Ishikawa (cell line): ENCODE measurements around the gene C1QTNF6.

Source experiments
- CREB1 ChIP-seq: IDR thresholded peaks from 2 replicates; pipeline ENCODE4 v1.6.1; 2012; ENCODE audit warnings: low read depth
- EGR1 ChIP-seq: IDR thresholded peaks from 2 replicates; pipeline ENCODE4 v1.6.1; 2012
- EP300 ChIP-seq: IDR thresholded peaks from 2 replicates; pipeline ENCODE4 v1.6.1; 2012; ENCODE audit warnings: borderline replicate concordance
- RAD21 ChIP-seq: IDR thresholded peaks from 2 replicates; pipeline ENCODE4 v1.6.1; 2012; ENCODE audit warnings: low read depth
- TAF1 ChIP-seq: IDR thresholded peaks from 2 replicates; pipeline ENCODE4 v1.6.1; 2012; ENCODE audit warnings: low read depth, mild to moderate bottlenecking
- TEAD4 ChIP-seq: IDR thresholded peaks from 2 replicates; pipeline ENCODE4 v1.6.1; 2012
- TF ChIP-seq, protein P1 (sequence below): IDR thresholded peaks from 2 replicates; pipeline ENCODE4 v1.6.1; 2012; ENCODE audit warnings: low read depth, mild to moderate bottlenecking

DNA sequence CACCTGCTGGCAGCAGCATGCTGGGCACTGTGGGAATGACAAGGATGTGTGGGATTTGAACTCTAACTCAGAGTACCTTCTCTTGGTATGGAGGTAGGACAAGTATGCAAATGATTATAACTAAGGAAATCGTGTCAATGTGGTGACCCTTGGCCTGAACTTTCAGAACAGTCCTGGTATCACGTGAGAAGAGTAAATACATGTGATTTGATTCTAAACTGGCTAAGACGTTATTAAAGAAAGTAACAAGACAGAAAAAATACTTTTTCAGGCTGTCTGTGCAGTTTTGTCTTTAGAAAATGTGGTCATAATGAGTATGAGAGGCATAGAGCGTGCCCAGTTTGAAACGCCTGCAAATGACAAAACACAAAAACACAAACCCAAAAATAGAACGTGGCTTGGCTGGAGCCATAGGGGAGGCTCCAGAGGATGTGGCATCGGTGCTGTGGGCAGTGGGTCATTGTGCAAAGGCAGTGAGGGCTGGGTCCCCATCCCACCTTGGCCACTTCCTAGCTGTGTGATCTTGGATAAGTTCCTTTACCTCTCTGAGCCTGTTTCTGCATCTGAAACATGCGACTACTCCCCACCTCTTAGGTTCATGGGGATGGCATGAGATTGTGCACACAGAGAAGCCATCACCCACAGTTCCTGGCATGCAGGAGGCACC, 19.9 kb downstream of the C1QTNF6 start:
- no peak for TF ChIP-seq RAD21
- TF ChIP-seq EP300 = no peak
- no peak for TF ChIP-seq TEAD4
- TF ChIP-seq, protein P1, sequence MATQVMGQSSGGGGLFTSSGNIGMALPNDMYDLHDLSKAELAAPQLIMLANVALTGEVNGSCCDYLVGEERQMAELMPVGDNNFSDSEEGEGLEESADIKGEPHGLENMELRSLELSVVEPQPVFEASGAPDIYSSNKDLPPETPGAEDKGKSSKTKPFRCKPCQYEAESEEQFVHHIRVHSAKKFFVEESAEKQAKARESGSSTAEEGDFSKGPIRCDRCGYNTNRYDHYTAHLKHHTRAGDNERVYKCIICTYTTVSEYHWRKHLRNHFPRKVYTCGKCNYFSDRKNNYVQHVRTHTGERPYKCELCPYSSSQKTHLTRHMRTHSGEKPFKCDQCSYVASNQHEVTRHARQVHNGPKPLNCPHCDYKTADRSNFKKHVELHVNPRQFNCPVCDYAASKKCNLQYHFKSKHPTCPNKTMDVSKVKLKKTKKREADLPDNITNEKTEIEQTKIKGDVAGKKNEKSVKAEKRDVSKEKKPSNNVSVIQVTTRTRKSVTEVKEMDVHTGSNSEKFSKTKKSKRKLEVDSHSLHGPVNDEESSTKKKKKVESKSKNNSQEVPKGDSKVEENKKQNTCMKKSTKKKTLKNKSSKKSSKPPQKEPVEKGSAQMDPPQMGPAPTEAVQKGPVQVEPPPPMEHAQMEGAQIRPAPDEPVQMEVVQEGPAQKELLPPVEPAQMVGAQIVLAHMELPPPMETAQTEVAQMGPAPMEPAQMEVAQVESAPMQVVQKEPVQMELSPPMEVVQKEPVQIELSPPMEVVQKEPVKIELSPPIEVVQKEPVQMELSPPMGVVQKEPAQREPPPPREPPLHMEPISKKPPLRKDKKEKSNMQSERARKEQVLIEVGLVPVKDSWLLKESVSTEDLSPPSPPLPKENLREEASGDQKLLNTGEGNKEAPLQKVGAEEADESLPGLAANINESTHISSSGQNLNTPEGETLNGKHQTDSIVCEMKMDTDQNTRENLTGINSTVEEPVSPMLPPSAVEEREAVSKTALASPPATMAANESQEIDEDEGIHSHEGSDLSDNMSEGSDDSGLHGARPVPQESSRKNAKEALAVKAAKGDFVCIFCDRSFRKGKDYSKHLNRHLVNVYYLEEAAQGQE = no peak
- TF ChIP-seq CREB1 = no peak
- no peak for TF ChIP-seq EGR1
- TF ChIP-seq TAF1 = no peak
